ENCODE results near the gene OR2T5. TPM values are rescaled to one million over a fixed set of nuclear protein-coding genes. Genes with fewer than 3 reads are reported as not detected.
"Not testable (repeated sequence)": the region's sequence is repeated elsewhere in the genome, so short reads cannot be mapped to it uniquely, and the experiment has no call there.

OR2T5 gene
- total RNA-seq, 1 donor from 2014 or later, result not detected

- ATAC-seq; DNase-seq (ENCODE audit: low spot score): not testable (repeated sequence)
These were observed 12.1 kb downstream of the OR2T5 start for GRCh38 chr1:248500305-248501035.

GRCh38 chr1:248507773-248508172 lies 19.4 kb downstream of the OR2T5 start, which contains the start of gene OR2G6:
OR2G6 (plus strand) TSS chr1:248508073; CDS start chr1:248521647, 13,574 bp downstream.
- DNase-seq (ENCODE audit: low spot score); ATAC-seq: not testable (repeated sequence)

GRCh38 chr1:248510217-248510616 lies 21.8 kb downstream of the OR2T5 start:
- not testable (repeated sequence) for DNase-seq (ENCODE audit: low spot score)

GRCh38 chr1:248521856-248522255 lies 33.5 kb downstream of the OR2T5 start:
- ATAC-seq, result no peak

More at GRCh38 chr1:248510217-248510616, 21.8 kb downstream of the OR2T5 start:
- not testable (repeated sequence) for ATAC-seq

GRCh38 chr1:248537449-248537848 lies 49.1 kb downstream of the OR2T5 start:
- not testable (repeated sequence) for DNase-seq (ENCODE audit: low spot score); ATAC-seq

More at GRCh38 chr1:248521856-248522255, 33.5 kb downstream of the OR2T5 start:
- DNase-seq (ENCODE audit: low spot score), result no peak

Other genes with a start within 250 kb of the OR2T5 start
- not detected for gene OR2T33, start 210.6 kb upstream of the OR2T5 start, total RNA-seq
- not detected for gene OR2T12, start 185.2 kb upstream of the OR2T5 start, total RNA-seq
- gene OR2M7, start 164.0 kb upstream of the OR2T5 start, total RNA-seq, result not detected
- not detected for gene OR14C36, start 139.8 kb upstream of the OR2T5 start, total RNA-seq
- gene OR2T4, start 126.9 kb upstream of the OR2T5 start, total RNA-seq, result not detected
- gene OR2T6, start 112.8 kb upstream of the OR2T5 start, total RNA-seq, result not detected
- not detected for gene OR2T1, start 85.5 kb upstream of the OR2T5 start, total RNA-seq
- gene OR2T2, start 43.0 kb upstream of the OR2T5 start, total RNA-seq, result not detected
- not detected for gene OR2T3, start 15.2 kb upstream of the OR2T5 start, total RNA-seq
- gene OR2G6, start 19.5 kb downstream of the OR2T5 start, total RNA-seq, result not detected
- not detected for gene OR2T29, start 74.2 kb downstream of the OR2T5 start, total RNA-seq
- gene OR2T34, start 86.2 kb downstream of the OR2T5 start, total RNA-seq, result not detected
- gene OR2T10, start 109.1 kb downstream of the OR2T5 start, total RNA-seq, result not detected
- gene OR2T11, start 146.5 kb downstream of the OR2T5 start, total RNA-seq, result not detected
- not detected for gene OR2T35, start 156.7 kb downstream of the OR2T5 start, total RNA-seq
- gene OR2T27, start 166.9 kb downstream of the OR2T5 start, total RNA-seq, result not detected
- not detected for gene OR14I1, start 214.2 kb downstream of the OR2T5 start, total RNA-seq